HAP-1 (cell line): ENCODE results near the gene CAT.
A peak's percentile ranks its signal among the peaks of the same experiment; 100 is the strongest.

Experiments used
- DNase-seq, 2 experiments: peaks; one replicate each; pipeline ENCODE4 v3.0.0-alpha.2; 2016 to 2020; ENCODE audit warnings: low spot score in 2 of 2
- H3K27me3 ChIP-seq: fragments of 250-450 bp; sonication (Bioruptor Pico); 2 replicates; pipeline ENCODE4 v1.5.1; 2020; ENCODE audit warnings: low read depth, mild to moderate bottlenecking, moderate library complexity
- H3K36me3 ChIP-seq: fragments of 250-450 bp; sonication (Bioruptor Pico); replicated peaks from 2 replicates; pipeline ENCODE4 v1.5.1; 2020; ENCODE audit warnings: mild to moderate bottlenecking
- H3K4me1 ChIP-seq: fragments of 250-450 bp; sonication (Bioruptor Pico); 2 replicates; pipeline ENCODE4 v1.5.1; 2020; ENCODE audit warnings: mild to moderate bottlenecking
- H3K4me3 ChIP-seq: fragments of 250-450 bp; sonication (Bioruptor Pico); 2 replicates; pipeline ENCODE4 v1.5.1; 2020; ENCODE audit warnings: mild to moderate bottlenecking, moderate library complexity
- H3K9me3 ChIP-seq: fragments of 250-450 bp; sonication (Bioruptor Pico); 2 replicates; pipeline ENCODE4 v1.5.1; 2020; ENCODE audit warnings: mild to moderate bottlenecking, moderate library complexity
- in situ Hi-C: fragments of 300-500 bp; cut with MboI; formaldehyde crosslinking; loops from 3 replicates; pipeline ENCODE4 v1.14.3; 2020; ENCODE audit warnings: low sequenced_read_pairs, inconsistent platforms, mixed read lengths

Gene CAT

GRCh38 chr11:34433899-34434298 lies 4.8 kb upstream of the CAT start:
- no peaks in the 10 kb centered on the region for H3K36me3 ChIP-seq
- in situ Hi-C loops = no loop called here
- no peak for DNase-seq
- peaks cover 7% of the 10 kb centered on the region for H3K4me1 ChIP-seq
- no peaks in the 10 kb centered on the region for H3K9me3 ChIP-seq
- no peak overlapping the region for H3K4me3 ChIP-seq
- H3K27me3 ChIP-seq = no peaks in the 10 kb centered on the region

DNA sequence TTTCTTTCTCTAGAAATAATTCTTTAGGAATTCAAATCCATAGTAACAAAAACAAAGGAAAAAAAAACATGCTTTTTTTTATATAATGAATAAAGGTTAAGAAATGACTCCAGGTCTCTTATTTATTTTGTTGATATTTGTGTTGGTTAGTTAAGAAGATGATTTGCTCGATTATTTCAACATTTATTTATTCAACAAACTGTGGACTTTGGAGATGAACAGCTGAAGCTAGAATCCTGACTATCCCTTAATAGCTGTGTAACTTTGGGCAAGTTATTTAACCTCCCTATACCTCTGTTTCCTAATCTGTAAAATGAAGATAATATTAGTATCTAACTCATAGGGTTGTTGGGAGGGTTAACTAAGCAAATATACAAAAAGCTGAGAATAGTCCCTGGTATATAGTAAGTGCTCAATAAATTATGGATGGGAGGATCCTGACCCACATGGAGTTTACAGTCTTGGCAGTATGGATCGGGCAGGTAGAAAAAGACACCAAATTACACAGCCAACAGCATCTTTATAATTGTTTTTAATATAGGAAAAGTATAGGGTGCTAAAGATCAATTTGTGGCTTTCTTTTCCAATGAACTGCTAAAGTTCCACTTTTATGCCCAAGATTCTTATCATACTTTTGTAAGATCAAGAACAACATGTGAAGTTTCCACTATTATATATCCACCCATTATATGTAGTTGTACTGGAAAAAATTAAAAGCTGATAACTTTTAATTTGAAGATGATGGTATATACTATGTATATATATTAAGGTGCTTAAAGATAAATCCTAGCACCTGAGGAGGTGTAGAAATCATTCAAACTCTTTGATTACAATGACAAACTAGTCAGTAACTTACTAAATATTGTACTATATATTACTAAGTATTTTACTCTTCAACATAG lies 1.3 kb upstream of the CAT start:
- Histone ChIP-seq H3K27me3 (no peaks in the 10 kb centered on the region), H3K4me3 (peak overlapping the region; percentile 96; the same call in 1 of the 2 replicates), H3K9me3 (no peaks in the 10 kb centered on the region), H3K36me3 (no peaks in the 10 kb centered on the region), H3K4me1 (peaks cover 13% of the 10 kb centered on the region)
- DNase-seq = no peak
- in situ Hi-C loops = no loop called here

DNA sequence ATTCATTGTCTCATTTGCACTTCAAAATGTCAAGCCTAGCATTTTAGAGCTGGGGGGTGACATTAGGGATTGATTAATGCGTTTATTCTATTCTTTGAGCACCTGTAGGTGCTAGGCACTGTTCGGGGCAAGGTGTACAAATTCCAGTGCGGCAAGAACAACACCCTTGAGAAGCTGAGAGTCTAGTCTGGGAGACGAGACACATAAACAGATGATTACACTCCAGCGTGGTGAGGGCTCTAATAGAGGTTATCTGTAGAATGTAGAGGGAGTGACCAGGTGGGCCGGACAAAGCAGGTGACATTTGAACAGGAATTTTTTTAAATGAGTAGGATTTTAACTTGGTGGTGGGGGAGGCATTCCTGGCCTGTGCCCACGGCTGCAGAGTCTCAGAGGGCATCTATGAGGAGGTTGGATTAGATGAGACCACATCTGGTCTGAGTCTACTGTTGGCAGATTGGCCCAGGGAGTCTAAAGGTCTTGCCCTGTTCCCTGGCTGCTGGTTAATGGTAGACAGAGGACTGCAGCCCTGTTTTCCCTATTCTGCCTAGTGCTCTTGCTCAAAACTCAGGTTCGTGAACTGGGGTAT lies 970 bp downstream of the CAT start:
- DNase-seq = no peak
- in situ Hi-C loops = no loop called here
- peaks cover 13% of the 10 kb centered on the region for H3K4me1 ChIP-seq
- peak overlapping the region; percentile 96 for H3K4me3 ChIP-seq
- H3K27me3 ChIP-seq = no peaks in the 10 kb centered on the region
- no peaks in the 10 kb centered on the region for H3K9me3 ChIP-seq
- H3K36me3 ChIP-seq = no peaks in the 10 kb centered on the region

- Histone ChIP-seq H3K36me3 (no peaks in the 10 kb centered on the region), H3K4me1 (peaks cover 13% of the 10 kb centered on the region), H3K9me3 (no peaks in the 10 kb centered on the region), H3K4me3 (no peak overlapping the region), H3K27me3 (no peaks in the 10 kb centered on the region)
- no peak for DNase-seq
- in situ Hi-C loops = no loop called here
Measured at GRCh38 chr11:34441814-34442213, 3.1 kb downstream of the CAT start.

- H3K27me3 ChIP-seq = no peaks in the 10 kb centered on the region
- H3K4me1 ChIP-seq = peaks cover 8% of the 10 kb centered on the region
- H3K4me3 ChIP-seq = no peak overlapping the region
- no peaks in the 10 kb centered on the region for H3K36me3 ChIP-seq
- no peak for DNase-seq
- no peaks in the 10 kb centered on the region for H3K9me3 ChIP-seq
- in situ Hi-C loops = no loop called here
Measured at GRCh38 chr11:34443136-34443535, 4.4 kb downstream of the CAT start.

DNA sequence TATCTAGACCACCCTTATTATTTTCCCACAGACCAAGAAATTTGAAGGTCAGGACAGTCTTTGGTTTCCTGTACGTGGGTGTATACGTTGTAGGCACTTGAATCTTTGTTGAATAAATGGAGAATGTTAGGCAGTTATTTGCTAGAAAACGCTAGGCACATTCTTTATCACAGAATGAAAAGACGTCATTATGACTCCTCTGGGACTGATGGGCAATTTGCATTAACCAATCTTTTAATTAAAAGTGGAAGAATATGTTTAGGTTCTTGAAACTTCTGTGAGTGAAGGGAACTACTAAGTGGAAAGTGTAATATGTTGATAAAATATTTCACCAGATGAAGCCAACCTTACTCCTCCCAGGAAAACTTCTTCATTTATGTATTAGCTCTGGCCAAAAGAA lies 5.7 kb downstream of the CAT start:
- H3K4me3 ChIP-seq = no peak overlapping the region
- no peaks in the 10 kb centered on the region for H3K36me3 ChIP-seq
- in situ Hi-C loops = no loop called here
- peaks cover 6% of the 10 kb centered on the region for H3K4me1 ChIP-seq
- DNase-seq = no peak
- H3K9me3 ChIP-seq = no peaks in the 10 kb centered on the region
- no peaks in the 10 kb centered on the region for H3K27me3 ChIP-seq

DNA sequence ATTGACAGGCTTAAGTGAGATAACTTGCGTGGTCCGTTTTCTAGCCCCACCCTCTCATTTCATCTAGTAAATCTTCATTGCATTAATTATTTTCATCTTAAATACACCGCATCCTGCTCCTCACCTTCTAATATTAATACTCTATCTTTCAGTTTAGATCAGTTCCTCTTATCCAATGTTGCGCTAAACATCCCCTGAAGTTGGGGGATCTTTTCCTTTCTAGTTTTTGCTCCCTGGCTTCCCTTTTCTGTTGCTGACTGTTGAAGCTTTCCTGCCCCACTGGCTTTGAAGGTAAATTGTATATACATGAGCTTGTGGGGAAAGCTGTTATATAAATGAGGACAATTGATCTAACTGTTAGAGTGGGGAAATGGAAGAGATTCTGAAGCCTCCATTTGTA lies 7.2 kb downstream of the CAT start:
- H3K36me3 ChIP-seq = peaks cover 5% of the 10 kb centered on the region; the same call in 1 of the 2 replicates
- DNase-seq = no peak
- no peaks in the 10 kb centered on the region for H3K9me3 ChIP-seq
- H3K27me3 ChIP-seq = no peaks in the 10 kb centered on the region
- in situ Hi-C loops = no loop called here
- no peak overlapping the region for H3K4me3 ChIP-seq
- no peaks in the 10 kb centered on the region; the same call in 1 of the 2 replicates for H3K4me1 ChIP-seq

- Histone ChIP-seq H3K9me3 (no peaks in the 10 kb centered on the region), H3K36me3 (peaks cover 9% of the 10 kb centered on the region), H3K4me3 (no peak overlapping the region), H3K27me3 (no peaks in the 10 kb centered on the region), H3K4me1 (no peaks in the 10 kb centered on the region; the same call in 1 of the 2 replicates)
- in situ Hi-C loops = no loop called here
- no peak for DNase-seq
Measured at GRCh38 chr11:34446386-34446785, 7.7 kb downstream of the CAT start.

GRCh38 chr11:34447044-34447443 lies 8.3 kb downstream of the CAT start:
- Histone ChIP-seq H3K4me3 (no peak overlapping the region), H3K36me3 (peaks cover 12% of the 10 kb centered on the region), H3K9me3 (no peaks in the 10 kb centered on the region), H3K27me3 (no peaks in the 10 kb centered on the region), H3K4me1 (no peaks in the 10 kb centered on the region; the same call in 1 of the 2 replicates)
- in situ Hi-C loops = no loop called here
- no peak for DNase-seq

DNA sequence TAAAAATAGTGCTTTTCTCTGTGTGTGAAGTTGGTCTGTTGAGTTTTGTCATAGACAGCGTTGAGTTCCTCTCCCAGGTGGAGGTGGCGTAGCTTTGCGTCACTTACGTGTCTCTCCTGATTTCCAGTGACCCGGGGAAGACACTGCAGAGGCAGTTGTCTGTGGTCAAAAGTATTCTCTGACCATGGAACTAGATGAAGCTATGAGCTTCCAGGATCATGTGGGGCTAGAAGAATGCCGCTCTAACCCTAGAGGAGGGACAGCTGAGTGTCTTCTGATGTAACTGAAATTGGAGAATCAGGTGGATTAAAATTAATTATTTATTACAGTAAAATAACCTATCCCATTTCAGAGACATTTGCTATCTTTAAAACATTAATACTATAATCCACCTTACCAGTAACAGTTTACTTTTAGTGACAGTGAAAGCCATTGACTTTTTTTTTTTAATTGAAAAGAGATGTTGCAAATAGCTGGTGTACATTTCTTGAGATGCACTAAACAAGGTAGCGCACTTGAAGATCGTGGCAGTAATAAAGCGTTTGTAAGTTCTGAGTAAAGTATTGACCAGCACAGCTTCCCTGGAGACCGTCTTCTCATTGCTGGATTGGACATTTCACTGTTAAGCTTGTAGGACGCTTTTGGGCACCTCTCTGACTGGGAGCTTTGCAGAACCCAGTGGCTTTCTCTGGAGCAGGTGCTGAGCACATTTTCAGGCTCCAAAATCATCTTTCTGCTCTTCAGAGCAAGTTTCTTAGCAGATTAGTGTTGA lies 9.7 kb downstream of the CAT start:
- no peaks in the 10 kb centered on the region; the same call in 1 of the 2 replicates for H3K4me1 ChIP-seq
- no peak overlapping the region for H3K4me3 ChIP-seq
- no peak for DNase-seq
- H3K27me3 ChIP-seq = no peaks in the 10 kb centered on the region
- H3K9me3 ChIP-seq = no peaks in the 10 kb centered on the region
- H3K36me3 ChIP-seq = peaks cover 15% of the 10 kb centered on the region
- in situ Hi-C loops = no loop called here

DNA sequence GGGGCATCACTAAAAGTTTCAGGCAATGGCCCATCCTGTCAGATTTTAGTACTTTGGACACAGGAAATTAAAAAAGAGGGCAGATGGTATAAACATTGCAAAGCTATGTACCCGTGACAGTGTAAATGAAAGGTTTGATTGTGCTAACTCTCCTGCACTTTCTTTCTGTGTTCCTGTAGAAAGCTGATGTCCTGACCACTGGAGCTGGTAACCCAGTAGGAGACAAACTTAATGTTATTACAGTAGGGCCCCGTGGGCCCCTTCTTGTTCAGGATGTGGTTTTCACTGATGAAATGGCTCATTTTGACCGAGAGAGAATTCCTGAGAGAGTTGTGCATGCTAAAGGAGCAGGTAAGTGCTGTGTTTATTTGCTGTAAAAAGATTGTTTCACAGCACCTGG lies 10.3 kb downstream of the CAT start:
- in situ Hi-C loops = no loop called here
- H3K4me1 ChIP-seq = no peaks in the 10 kb centered on the region; the same call in 1 of the 2 replicates
- H3K4me3 ChIP-seq = no peak overlapping the region
- no peaks in the 10 kb centered on the region for H3K27me3 ChIP-seq
- no peaks in the 10 kb centered on the region for H3K9me3 ChIP-seq
- DNase-seq = no peak
- peaks cover 18% of the 10 kb centered on the region for H3K36me3 ChIP-seq

DNA sequence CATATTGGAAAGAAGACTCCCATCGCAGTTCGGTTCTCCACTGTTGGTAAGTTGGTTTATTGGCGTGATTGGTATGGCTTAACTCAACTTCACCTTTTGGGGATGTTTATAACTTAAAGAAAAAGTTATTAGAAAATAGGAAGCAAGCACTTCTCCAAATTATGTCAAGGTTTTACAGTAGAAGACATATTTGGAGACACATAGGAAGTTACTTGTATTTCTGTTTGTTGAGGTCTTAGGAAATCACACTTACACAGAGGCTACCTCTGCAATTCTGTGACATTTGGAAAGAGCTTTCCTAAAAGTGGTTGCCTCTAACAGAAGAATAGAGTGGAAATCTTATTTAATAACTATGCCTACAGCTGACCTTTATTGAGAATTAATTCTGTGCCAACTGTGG lies 12.3 kb downstream of the CAT start:
- Histone ChIP-seq H3K27me3 (no peaks in the 10 kb centered on the region), H3K4me1 (no peaks in the 10 kb centered on the region; the same call in 1 of the 2 replicates), H3K4me3 (no peak overlapping the region), H3K36me3 (peaks cover 18% of the 10 kb centered on the region), H3K9me3 (no peaks in the 10 kb centered on the region)
- no peak for DNase-seq
- in situ Hi-C loops = no loop called here

DNA sequence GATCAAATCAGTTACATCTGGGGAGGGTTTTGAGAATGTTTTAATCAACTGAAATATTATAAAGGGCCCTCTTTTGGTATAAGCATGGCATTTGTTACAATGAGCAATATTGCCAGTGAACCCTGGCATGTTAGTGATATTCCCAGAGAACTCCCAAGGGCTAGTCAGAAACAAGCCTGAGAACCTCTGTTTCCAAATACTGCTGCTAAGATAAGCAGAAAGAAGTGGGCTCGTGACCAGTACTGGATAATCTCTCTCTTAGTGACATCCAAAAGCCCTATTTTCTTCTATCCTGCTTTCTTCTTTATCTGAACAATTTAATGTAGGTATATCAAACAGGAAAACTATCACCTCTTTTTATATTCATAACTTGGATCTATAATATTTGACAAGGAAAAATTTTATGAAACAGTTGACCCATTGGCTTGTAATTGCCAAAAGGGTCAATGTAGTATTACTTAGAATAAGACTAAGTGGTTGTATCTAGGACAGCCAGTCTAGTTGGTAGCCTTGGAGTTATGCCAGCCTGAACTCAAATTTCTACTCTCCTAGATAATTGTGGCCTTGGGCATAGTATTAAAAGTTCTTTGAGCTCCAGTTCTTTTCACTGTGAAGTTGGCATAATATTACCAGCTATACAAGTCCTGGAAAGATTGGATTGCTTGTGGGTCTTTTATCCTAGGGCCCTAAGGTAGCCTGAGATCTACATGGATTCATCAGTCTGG lies 15.7 kb downstream of the CAT start:
- H3K4me1 ChIP-seq = no peaks in the 10 kb centered on the region
- H3K36me3 ChIP-seq = peaks cover 37% of the 10 kb centered on the region
- no peak for DNase-seq
- no peak overlapping the region for H3K4me3 ChIP-seq
- no peaks in the 10 kb centered on the region for H3K27me3 ChIP-seq
- in situ Hi-C loops = no loop called here
- no peaks in the 10 kb centered on the region for H3K9me3 ChIP-seq
